Activated CD4-positive, alpha-beta T cell treated with anti-CD3 and anti-CD28 coated beads, Interleukin-2, amount 50 U/mL, for 16 hours (primary cell): Measurements from ENCODE around the gene CYTH4.

ENCODE experiments used
- DNase-seq: peaks from one replicate; pipeline ENCODE4 v3.0.0-alpha.2; 2020

Gene CYTH4

GRCh38 chr22:37331856-37332536 lies 49.7 kb downstream of the CYTH4 start:
- DNase-seq, result no peak

DNA sequence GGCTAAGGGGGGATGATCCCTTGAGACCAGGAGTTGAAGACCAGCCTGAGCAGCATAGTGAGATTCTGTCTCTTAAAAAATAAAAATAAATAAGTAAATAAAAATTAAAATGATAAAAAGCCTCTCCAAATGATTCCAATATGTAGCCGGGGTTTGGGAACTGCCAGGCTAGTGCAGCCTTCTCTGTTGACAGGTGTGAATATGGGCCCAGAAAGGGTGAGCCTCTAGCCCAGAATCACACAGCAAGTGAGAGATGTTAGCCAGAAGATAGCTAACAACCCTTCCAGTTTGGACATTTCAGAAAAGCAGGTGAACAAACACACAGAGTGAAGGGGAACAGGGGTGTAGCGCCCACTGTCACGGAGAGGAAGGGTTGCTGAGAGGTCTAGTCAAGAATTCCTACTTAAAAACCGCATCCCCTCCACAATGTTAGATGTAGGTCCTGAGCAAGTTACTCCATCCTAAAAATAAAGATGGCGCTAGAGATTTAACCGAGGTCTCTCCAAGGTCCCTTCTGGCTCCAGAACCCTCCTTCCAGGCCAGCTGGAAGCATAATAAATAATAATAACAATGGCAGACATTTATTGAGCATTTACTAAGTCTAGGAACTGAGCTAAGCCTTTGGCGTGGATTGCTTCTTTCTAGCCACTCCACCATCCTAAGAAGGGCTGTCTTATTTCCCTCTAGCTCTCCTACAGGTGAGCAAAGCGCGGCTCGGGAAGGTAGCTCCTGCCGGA lies 51.6 kb downstream of the CYTH4 start:
- no peak for DNase-seq

DNA sequence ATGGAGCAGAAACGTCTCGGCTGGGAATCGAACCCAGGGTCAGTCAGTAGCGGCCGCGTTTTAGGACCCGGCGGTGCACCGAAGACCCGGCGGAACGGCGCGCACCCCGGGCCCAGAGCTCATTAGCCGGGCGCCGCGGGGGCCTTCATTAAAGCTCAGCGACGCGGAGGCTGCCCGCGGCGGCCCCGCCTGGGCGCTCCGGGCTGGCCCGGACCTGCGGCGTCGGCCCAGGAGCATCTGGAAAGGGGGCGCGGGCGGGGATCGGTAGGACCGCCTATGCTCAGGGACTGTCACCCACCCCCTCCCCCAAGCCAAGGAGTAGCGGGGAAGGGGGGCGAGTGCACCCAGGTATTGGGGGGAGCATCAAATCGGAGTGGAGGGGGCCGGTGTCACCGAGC lies 52.2 kb downstream of the CYTH4 start:
- DNase-seq, result no peak

DNA sequence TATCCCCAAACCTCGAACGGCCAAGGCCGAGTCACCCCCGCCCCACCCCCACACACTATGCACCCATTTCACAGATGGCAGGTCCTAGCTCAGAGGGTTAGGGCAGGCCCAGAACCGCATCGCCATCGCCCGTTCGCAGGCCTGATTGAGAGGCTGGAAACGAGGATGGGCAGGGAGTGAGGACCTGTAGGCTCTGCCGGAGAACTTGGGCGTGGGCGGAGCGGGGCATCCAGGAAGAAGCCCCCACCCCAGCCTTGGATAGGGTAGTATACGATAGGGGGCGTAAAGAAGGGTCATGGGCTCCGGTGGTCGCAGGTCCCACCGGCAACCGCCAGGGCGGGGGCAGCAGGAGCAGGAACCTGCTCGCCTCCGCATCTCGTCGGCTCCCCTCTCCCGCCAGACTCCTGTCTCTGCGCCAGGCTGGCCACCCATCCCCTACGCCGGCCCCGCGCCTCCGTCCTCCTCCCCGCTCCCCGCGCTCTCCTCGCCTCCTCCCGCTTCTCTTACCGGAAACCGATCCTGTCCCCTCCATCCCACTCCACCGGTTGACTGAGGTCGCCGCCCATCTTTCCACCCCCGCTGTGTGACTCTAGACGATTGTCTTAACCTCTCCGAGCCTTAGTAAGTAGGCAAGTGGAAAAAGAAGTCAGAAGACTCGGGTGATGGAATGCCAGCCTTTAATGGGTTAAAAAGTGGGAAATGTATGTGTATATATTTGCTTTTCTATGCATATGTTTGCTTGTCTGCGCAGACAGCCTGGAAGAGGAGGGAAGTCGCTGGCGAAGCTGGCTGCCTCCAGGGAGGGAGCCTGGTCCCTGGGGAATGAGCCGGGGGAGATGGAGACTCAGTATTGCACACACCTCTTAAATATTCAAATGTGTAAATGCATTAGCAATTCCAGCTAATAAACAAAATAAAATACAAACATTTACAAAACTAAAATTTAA lies 52.8 kb downstream of the CYTH4 start:
- DNase-seq, result no peak

DNA sequence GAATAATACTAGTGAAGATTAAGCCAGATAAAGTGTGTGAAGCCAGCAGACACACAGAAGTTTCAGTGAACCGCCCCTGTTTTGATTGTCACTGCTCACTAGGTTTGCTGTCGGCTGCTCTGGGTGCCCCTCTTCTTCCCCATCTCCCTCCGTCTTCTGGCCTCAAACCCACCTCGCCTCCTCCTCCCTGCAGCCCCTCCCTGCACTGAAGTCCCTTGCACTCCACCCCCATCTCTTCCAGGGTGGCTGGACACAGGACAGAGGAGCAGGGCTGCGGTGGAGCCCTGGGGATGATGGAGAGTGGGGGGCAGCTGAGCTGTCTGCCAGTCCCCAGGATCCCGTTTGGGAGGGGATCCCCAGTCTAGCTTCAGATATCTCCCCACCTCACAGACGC lies 53.5 kb downstream of the CYTH4 start:
- no peak for DNase-seq

DNA sequence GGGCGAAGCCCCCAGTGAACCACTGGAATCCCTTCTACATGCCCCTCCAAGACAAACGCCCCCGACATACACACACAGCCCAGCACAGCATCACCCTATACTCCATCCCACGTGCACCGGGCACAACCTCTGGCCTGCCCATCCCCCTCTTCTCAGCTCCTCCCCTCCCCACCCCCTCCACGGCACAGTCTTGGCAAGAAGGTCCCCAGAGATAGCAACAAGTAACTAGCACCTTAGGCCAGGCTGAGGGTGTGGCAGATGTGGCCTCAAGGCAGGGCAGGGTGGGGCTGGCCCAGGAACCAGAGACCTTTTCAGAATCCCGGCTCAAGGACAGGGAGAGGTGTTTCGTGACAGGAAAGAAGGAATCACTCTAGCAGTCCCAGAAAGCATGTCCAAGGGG lies 54.3 kb downstream of the CYTH4 start:
- no peak for DNase-seq

DNA sequence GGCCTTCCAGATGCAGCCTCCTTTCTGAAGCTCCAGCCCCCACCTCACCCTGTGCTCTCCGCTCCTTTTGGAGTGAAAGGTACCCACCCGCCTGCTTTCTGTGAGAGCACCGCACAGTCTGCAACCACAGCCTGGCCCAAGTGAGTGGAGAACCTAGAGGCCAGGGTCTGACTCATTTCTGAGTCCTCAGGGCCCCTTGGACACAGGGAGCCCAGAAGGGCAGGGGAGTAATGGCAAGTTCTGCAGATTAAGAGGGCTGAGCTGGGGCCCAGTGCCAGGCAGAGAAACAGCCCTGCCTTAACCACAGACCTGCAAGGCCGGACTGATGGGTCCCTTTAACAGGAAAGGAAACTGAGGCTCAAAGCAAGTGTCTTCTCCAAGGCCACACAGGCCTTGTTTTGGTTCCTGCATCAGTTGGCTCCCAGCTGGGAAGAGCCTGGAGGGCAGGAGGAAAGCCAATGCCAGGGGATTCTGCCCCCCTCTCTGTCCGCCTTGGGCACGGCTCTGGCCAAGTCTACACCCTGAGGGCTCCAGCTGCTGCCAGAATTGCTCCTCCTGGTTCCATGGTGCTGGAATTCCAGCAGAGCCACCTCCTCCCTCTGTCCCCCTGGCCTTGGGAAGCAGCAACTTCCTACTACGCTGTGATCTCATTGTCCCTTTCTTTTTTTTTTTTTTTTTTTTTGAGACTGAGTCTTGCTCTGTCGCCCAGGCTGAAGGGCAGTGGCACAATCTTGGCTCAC lies 55.1 kb downstream of the CYTH4 start:
- DNase-seq, result no peak

DNA sequence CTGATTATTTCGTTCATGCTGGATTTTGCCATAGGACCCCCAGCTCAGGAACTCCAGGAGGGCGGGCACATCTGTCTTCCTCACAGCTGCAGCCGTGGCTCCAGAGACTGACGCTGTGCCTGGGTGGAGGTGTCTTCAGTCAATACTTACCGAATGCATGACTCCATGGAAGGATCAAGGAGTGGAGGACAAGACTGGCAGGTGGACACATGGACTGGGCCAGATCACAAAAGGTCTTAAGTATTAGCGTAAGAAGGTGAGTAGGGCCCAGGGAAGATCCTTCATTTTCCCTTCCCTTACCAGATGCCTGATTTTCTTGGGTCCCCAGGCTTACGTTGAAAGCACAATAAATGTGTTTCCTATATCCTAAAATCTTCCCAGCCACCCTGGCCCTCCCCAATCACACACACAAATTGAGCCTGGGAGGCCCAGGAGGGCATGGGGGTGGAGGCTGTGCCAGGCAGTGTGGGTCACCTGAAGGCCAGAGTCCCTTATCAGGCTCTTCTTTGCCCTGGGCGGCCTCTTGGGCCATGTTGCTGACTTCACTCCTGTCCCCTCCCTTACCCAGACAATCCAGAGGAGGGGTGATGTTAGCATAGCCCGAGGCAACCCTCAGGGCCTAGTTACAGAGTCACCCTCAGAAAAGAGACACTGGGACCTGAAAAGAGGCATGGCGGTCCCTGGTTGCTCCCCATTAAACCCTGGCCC lies 56.4 kb downstream of the CYTH4 start:
- no peak for DNase-seq

DNA sequence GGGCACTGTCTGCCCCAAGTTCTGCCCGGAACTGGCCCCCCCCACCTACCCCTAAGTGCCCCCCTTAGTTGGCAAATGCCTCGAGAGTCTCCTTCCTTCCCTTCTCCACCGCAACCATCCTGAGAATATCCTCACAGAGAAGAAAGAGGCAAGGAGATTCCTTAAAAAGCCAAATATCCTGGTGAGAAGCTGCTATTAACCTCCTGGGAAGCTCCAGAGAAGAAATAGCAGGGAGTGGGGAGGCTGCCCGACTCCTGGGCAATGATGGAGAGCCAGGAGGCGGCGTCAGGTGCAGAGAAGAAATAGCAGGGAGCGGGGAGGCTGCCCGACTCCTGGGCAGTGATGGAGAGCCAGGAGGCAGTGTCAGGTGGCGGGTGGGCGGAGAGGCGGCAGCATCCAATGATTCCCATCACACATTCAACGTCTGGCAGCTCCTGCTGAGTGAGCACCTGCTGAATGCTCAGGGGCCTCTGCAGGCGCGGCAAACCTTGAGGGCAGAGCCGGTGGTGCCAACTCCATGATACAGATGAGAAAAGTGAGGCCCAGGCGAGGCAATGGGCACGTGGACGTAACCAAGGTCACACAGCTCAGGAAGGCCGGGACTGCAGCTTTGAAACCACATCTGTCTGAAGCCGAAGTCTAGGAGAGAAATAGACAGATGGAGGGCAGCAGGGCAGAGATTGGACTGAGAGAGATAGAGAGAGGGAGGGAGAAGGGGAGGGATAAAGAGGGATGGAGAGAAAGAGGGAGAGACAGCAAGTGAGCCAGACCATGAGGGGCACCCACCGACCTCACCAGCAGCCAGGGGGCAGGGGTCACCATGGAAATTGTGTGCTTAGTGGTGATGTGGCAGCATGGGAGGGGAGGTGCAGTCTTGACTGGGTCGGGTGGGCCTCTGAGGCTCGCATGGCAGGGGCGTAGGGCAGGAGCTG lies 58.3 kb downstream of the CYTH4 start:
- no peak for DNase-seq

- DNase-seq, result no peak
Observed at GRCh38 chr22:37342065-37342464, 59.8 kb downstream of the CYTH4 start.

GRCh38 chr22:37343348-37343747 lies 61.0 kb downstream of the CYTH4 start:
- DNase-seq, result no peak

GRCh38 chr22:37343863-37344734 lies 61.8 kb downstream of the CYTH4 start:
- DNase-seq, result no peak

DNA sequence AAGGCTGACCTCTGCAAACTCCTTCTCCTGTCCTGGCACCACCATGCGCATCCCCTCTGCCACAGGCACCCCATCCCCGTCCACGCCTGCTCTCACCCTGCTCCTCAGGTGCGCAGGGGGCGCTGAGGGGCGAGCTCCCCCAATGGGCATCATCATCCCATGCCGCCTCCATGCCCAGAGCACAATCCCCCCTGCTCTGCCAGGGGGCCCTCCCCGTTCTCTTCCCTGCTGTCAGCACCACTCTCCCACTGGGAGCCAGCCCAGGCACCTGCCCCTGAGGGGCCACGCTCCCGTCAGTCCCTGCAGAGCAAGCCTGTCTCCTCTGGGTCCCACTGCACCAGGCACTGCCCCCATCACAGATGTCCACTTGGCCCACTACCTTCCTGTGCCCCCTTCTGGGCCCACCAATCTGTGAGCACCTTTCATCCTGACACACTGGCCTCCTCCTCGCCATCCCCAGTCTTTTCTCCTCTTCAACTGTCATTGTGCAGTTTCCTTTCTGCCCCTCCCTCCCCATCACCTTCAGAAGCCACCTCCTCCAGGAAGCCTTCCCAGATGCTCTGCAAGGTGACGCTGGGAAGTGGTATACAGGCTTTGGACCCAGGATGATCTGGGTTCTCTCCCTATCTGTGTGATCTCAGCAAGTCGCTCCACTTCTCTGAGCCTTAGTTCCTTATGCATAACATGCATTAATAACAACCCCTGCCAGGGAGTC lies 62.6 kb downstream of the CYTH4 start:
- DNase-seq, result no peak

DNA sequence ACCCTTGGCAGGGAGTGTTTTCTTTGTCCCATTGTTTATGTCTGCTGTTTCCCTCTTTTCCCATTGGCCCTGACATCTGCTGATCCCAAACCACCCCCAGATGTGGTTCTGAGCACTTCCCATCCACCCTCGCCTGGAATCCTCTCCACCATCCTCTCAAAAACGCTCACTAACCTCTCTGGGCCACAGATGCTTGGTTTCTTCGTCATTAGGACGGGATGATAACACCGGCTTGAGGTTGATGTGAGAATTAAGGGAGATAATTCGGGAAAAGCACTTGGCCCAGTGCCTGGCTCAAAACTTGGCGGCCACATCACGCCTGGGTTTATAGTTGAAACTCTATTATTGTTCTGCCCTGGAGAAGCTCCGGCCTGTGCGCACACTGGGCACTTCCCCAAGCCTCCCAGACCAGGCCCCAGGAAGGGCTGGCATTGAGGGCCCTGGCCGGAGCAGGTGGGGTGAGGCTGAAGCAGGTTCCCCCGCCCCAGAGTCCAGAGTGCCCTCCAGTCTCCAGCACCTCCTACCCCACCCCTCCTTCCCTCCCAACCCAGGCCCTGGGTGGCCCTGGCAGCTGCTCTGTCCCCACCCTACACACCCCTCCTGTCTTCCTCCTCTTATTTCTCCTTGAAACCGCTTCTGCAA lies 63.7 kb downstream of the CYTH4 start:
- DNase-seq, result no peak

GRCh38 chr22:37346505-37346895 lies 64.2 kb downstream of the CYTH4 start:
- DNase-seq, result no peak

GRCh38 chr22:37349043-37349814 lies 66.9 kb downstream of the CYTH4 start:
- DNase-seq, result no peak

GRCh38 chr22:37351232-37351631 lies 68.9 kb downstream of the CYTH4 start:
- DNase-seq, result no peak

GRCh38 chr22:37352481-37352880 lies 70.2 kb downstream of the CYTH4 start:
- DNase-seq, result no peak
